ENCODE measurements around the gene FBXO45. TPM values are rescaled to one million over a fixed set of nuclear protein-coding genes. Genes with fewer than 3 reads are reported as not detected.

The FBXO45 gene
- total and polyA plus RNA-seq, 2 of the 13 experiments (the other 11 are each of a cell fraction or from before 2014, with no cell fraction given) = 7.0 to 12.1 TPM

GRCh38 chr3:196568246-196569002 lies at the start of gene FBXO45, which contains the start of gene WDR53 (continued):
- TF ChIP-seq ZBTB34 (CRISPR knock-in tag; IDR thresholded peaks at IDR 0.05) = 0 out of 2 replicates have a peak, but pooled peaks have one; percentile 35
- peak; percentile 53; the same call in 1 of the 2 replicates for TF ChIP-seq ZBTB7B (CRISPR knock-in tag; IDR thresholded peaks at IDR 0.05)
- TF ChIP-seq GTF3A (CRISPR knock-in tag; conservative IDR thresholded peaks at IDR 0.05) = 0 out of 2 replicates have a peak, but pooled peaks have one; percentile 82
- TF ChIP-seq CCDC6 (CRISPR knock-in tag; IDR thresholded peaks at IDR 0.05) = peak; percentile 90
- TF ChIP-seq PCBP1 (IDR thresholded peaks at IDR 0.05; ENCODE audit: borderline replicate concordance, low read depth, low read length) = peak; percentile 90; the same call in 1 of the 2 replicates
- no peak for TF ChIP-seq RCOR2 (CRISPR knock-in tag; IDR thresholded peaks at IDR 0.05)
- peak; percentile 81; the same call in 1 of the 2 replicates for TF ChIP-seq REPIN1 (CRISPR knock-in tag; IDR thresholded peaks at IDR 0.05; ENCODE audit: borderline replicate concordance, low read depth)
- peak; percentile 65; the same call in 1 of the 2 replicates for TF ChIP-seq ZNF670 (CRISPR knock-in tag; IDR thresholded peaks at IDR 0.05; ENCODE audit: borderline replicate concordance)
- no peak for TF ChIP-seq ZFAT (CRISPR knock-in tag; conservative IDR thresholded peaks at IDR 0.05)
- TF ChIP-seq CBX2 (IDR thresholded peaks at IDR 0.05; ENCODE audit: low read depth, low read length) = no peak
- peak; percentile 42; the same call in 1 of the 2 replicates for TF ChIP-seq CBX2 (CRISPR knock-in tag; IDR thresholded peaks at IDR 0.05; ENCODE audit: low read depth)
- TF ChIP-seq ZNF709 (CRISPR knock-in tag; IDR thresholded peaks at IDR 0.05) = 0 out of 2 replicates have a peak, but pooled peaks have one; percentile 41
- TF ChIP-seq, protein P1, sequence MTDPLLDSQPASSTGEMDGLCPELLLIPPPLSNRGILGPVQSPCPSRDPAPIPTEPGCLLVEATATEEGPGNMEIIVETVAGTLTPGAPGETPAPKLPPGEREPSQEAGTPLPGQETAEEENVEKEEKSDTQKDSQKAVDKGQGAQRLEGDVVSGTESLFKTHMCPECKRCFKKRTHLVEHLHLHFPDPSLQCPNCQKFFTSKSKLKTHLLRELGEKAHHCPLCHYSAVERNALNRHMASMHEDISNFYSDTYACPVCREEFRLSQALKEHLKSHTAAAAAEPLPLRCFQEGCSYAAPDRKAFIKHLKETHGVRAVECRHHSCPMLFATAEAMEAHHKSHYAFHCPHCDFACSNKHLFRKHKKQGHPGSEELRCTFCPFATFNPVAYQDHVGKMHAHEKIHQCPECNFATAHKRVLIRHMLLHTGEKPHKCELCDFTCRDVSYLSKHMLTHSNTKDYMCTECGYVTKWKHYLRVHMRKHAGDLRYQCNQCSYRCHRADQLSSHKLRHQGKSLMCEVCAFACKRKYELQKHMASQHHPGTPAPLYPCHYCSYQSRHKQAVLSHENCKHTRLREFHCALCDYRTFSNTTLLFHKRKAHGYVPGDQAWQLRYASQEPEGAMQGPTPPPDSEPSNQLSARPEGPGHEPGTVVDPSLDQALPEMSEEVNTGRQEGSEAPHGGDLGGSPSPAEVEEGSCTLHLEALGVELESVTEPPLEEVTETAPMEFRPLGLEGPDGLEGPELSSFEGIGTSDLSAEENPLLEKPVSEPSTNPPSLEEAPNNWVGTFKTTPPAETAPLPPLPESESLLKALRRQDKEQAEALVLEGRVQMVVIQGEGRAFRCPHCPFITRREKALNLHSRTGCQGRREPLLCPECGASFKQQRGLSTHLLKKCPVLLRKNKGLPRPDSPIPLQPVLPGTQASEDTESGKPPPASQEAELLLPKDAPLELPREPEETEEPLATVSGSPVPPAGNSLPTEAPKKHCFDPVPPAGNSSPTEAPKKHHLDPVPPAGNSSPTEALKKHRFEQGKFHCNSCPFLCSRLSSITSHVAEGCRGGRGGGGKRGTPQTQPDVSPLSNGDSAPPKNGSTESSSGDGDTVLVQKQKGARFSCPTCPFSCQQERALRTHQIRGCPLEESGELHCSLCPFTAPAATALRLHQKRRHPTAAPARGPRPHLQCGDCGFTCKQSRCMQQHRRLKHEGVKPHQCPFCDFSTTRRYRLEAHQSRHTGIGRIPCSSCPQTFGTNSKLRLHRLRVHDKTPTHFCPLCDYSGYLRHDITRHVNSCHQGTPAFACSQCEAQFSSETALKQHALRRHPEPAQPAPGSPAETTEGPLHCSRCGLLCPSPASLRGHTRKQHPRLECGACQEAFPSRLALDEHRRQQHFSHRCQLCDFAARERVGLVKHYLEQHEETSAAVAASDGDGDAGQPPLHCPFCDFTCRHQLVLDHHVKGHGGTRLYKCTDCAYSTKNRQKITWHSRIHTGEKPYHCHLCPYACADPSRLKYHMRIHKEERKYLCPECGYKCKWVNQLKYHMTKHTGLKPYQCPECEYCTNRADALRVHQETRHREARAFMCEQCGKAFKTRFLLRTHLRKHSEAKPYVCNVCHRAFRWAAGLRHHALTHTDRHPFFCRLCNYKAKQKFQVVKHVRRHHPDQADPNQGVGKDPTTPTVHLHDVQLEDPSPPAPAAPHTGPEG (CRISPR knock-in tag; IDR thresholded peaks at IDR 0.05) = peak; percentile 64; the same call in 1 of the 2 replicates
- peak; percentile 85; the same call in 1 of the 2 replicates for TF ChIP-seq TSC22D2 (CRISPR knock-in tag; IDR thresholded peaks at IDR 0.05; ENCODE audit: borderline replicate concordance)
- peak; percentile 99 for TF ChIP-seq ATF1 (CRISPR knock-in tag; IDR thresholded peaks at IDR 0.05)
- peak; percentile 92; the same call in 1 of the 2 replicates for TF ChIP-seq MIER3 (CRISPR knock-in tag; IDR thresholded peaks at IDR 0.05; ENCODE audit: borderline replicate concordance)
- TF ChIP-seq HOXD1 (CRISPR knock-in tag; IDR thresholded peaks at IDR 0.05) = peak; percentile 78
- peak; percentile 91 for TF ChIP-seq ZSCAN21 (CRISPR knock-in tag; IDR thresholded peaks at IDR 0.05; ENCODE audit: borderline replicate concordance)
- 0 out of 2 replicates have a peak, but pooled peaks have one; percentile 26 for TF ChIP-seq HOMEZ (CRISPR knock-in tag; IDR thresholded peaks at IDR 0.05; ENCODE audit: low read depth)
- peak; percentile 90; the same call in 1 of the 2 replicates for TF ChIP-seq ZNF598 (CRISPR knock-in tag; IDR thresholded peaks at IDR 0.05; ENCODE audit: borderline replicate concordance)
